Fibroblast of lung (primary cell): ENCODE results near the gene LRRC49. TPM values are rescaled to one million over a fixed set of nuclear protein-coding genes. Genes with fewer than 3 reads are reported as not detected.
"Not testable (repeated sequence)": the region's sequence is repeated elsewhere in the genome, so short reads cannot be mapped to it uniquely, and the experiment has no call there.

Experiments used
- DNase-seq, 2 donors: peaks; one replicate each; pipeline versions ENCODE4 v3.0.0 to v3.0.0-alpha.2; 2010; ENCODE audit warnings: low read depth in 2 of 2
- H2AFZ ChIP-seq: 2 replicates; pipeline ENCODE4 v1.5.1; 2012; ENCODE audit warnings: low read length, control low read depth, inconsistent platforms
- H3K27ac ChIP-seq: 2 replicates; pipeline ENCODE4 v1.5.1; 2011; ENCODE audit warnings: low read length, control low read depth; ENCODE audit not compliant: insufficient read depth
- H3K27me3 ChIP-seq: 2 replicates; pipeline ENCODE4 v1.5.1; 2011; ENCODE audit warnings: mild to moderate bottlenecking, low read length; ENCODE audit not compliant: control insufficient read depth, insufficient read depth
- H3K36me3 ChIP-seq: 2 replicates; pipeline ENCODE4 v1.5.1; 2011; ENCODE audit warnings: low read length; ENCODE audit not compliant: control insufficient read depth, insufficient read depth
- H3K4me1 ChIP-seq: 2 replicates; pipeline ENCODE4 v1.5.1; 2011; ENCODE audit warnings: low read length; ENCODE audit not compliant: control insufficient read depth, insufficient read depth; ENCODE audit errors: extremely low read depth
- H3K4me2 ChIP-seq: 2 replicates; pipeline ENCODE4 v1.5.1; 2011; ENCODE audit warnings: low read length, control low read depth; ENCODE audit not compliant: insufficient read depth; ENCODE audit errors: extremely low read depth
- H3K4me3 ChIP-seq, 4 experiments: fragments of 200-600 bp in 1 of 4; sonication (generic) in 1 of 4; replicated peaks in 1 of 4; 2 replicates each; pipeline ENCODE4 v1.5.1; 2011 to 2016; ENCODE audit warnings: low read length in 4 of 4, low read depth in 3 of 4, mild to moderate bottlenecking in 3 of 4, control low read depth in 2 of 4, inconsistent platforms in 1 of 4, mixed read lengths in 1 of 4; ENCODE audit not compliant: insufficient read depth in 1 of 4; ENCODE audit errors: control extremely low read depth in 1 of 4
- H3K79me2 ChIP-seq: 2 replicates; pipeline ENCODE4 v1.5.1; 2012; ENCODE audit warnings: mild to moderate bottlenecking, low read length, inconsistent platforms; ENCODE audit not compliant: control insufficient read depth, insufficient read depth
- H3K9ac ChIP-seq: 2 replicates; pipeline ENCODE4 v1.5.1; 2011; ENCODE audit warnings: mild to moderate bottlenecking, low read length, control low read depth; ENCODE audit not compliant: insufficient read depth
- H3K9me3 ChIP-seq: 2 replicates; pipeline ENCODE4 v1.5.1; 2012; ENCODE audit warnings: low read depth, low read length; ENCODE audit not compliant: control insufficient read depth, insufficient read depth
- H4K20me1 ChIP-seq: 2 replicates; pipeline ENCODE4 v1.5.1; 2011; ENCODE audit warnings: low read length; ENCODE audit not compliant: control insufficient read depth, insufficient read depth; ENCODE audit errors: extremely low read depth
- EZH2 ChIP-seq: IDR thresholded peaks from 2 replicates; pipeline ENCODE4 v1.5.1; 2012; ENCODE audit warnings: low read length, control low read depth, mild to moderate bottlenecking; ENCODE audit errors: missing control alignments
- polyA plus RNA-seq, 2 donors: library from polyadenylated mRNA; depleted of rRNA in 1 of 2; stranded (reverse) in 1 of 2; unstranded in 1 of 2; fragments of >200 nt; gene quantifications; 2 replicates each; pipeline ENCODE4 v1.2.1, GENCODE V29; 2011 to 2012; ENCODE audit warnings: missing spikeins in 1 of 2
- total RNA-seq: library from RNA; depleted of rRNA; stranded (reverse); fragments of >200 nt; gene quantifications from 2 replicates; pipeline ENCODE4 v1.2.1, GENCODE V29; 2014
- TF ChIP-seq, protein P1 (sequence below), 2 donors: IDR thresholded peaks in 1 of 2; conservative IDR thresholded peaks in 1 of 2; 1 replicate in 1 of 2; 2 replicates in 1 of 2; pipeline ENCODE4 v1.5.1; 2011 to 2012; ENCODE audit warnings: low read length in 2 of 2, control low read depth in 1 of 2, inconsistent platforms in 1 of 2, low read depth in 1 of 2, mild to moderate bottlenecking in 1 of 2

The LRRC49 gene
- total and polyA plus RNA-seq, 2 donors (not counting 1 experiment from before 2014, with no cell fraction given): 10.0 to 31.5 TPM

- Histone ChIP-seq H4K20me1 (no peaks in the 10 kb centered on the region), H3K9me3 (no peaks in the 10 kb centered on the region), H3K36me3 (no peaks in the 10 kb centered on the region), H3K79me2 (no peaks in the 10 kb centered on the region), H3K4me1 (peaks cover 2% of the 10 kb centered on the region), H3K9ac (no peak overlapping the region), H3K27me3 (no peaks in the 10 kb centered on the region), H3K4me3 (no peak overlapping the region), H2AFZ (no peak overlapping the region), H3K27ac (no peak overlapping the region), H3K4me2 (no peak overlapping the region)
- TF ChIP-seq, protein P1, sequence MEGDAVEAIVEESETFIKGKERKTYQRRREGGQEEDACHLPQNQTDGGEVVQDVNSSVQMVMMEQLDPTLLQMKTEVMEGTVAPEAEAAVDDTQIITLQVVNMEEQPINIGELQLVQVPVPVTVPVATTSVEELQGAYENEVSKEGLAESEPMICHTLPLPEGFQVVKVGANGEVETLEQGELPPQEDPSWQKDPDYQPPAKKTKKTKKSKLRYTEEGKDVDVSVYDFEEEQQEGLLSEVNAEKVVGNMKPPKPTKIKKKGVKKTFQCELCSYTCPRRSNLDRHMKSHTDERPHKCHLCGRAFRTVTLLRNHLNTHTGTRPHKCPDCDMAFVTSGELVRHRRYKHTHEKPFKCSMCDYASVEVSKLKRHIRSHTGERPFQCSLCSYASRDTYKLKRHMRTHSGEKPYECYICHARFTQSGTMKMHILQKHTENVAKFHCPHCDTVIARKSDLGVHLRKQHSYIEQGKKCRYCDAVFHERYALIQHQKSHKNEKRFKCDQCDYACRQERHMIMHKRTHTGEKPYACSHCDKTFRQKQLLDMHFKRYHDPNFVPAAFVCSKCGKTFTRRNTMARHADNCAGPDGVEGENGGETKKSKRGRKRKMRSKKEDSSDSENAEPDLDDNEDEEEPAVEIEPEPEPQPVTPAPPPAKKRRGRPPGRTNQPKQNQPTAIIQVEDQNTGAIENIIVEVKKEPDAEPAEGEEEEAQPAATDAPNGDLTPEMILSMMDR (conservative IDR thresholded peaks at IDR 0.05 in 1 of 2, IDR thresholded peaks at IDR 0.05 in 1 of 2; ENCODE audit: low read depth in 1 of 2, low read length in 2 of 2): no peak
- no peak for DNase-seq
These were observed 29.5 kb downstream of the LRRC49 start for GRCh38 chr15:70922119-70922518.

DNA sequence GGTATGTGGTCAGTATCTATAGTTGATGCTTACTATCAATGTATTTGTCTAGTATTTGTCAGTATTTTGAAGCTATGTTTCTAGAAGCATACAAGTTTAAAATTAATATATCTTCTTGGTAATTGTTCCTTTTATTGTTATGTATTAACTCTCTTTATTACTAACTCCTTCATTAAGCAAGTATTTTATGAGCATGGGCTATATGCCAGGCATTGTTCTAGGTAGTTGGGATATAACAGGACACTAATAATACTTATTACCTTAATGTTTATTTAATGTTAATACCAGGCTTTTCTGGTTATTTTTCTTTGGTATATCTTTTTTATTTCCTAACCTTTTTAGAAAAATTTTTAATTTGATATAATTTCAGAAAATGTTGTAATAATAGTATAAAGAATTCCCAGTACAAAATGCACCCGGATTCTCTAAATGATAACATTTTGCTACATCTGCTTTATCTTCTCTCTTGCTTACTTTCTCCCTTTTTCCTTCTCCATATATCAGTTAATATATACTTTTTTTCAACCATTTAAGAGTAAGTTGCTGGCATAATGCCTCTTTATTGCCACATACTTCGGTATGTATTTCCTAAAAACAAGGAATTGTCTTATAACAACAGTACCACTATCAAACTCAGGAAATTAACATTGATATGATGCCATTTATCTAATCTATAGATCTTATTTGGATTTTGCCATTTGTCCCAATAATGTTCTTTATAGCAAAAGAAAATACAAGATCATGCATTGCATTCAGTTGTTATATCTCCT, 30.9 kb downstream of the LRRC49 start:
- Histone ChIP-seq H3K36me3 (no peaks in the 10 kb centered on the region), H3K4me3 (no peak overlapping the region), H3K9ac (no peak overlapping the region), H3K27me3 (no peaks in the 10 kb centered on the region), H3K4me2 (no peak overlapping the region), H2AFZ (no peak overlapping the region), H3K4me1 (peaks cover 2% of the 10 kb centered on the region), H4K20me1 (no peaks in the 10 kb centered on the region), H3K79me2 (no peaks in the 10 kb centered on the region), H3K27ac (no peak overlapping the region), H3K9me3 (no peaks in the 10 kb centered on the region)
- TF ChIP-seq, protein P1 (conservative IDR thresholded peaks at IDR 0.05 in 1 of 2, IDR thresholded peaks at IDR 0.05 in 1 of 2; ENCODE audit: low read depth in 1 of 2, low read length in 2 of 2): no peak
- TF ChIP-seq EZH2: no peak
- DNase-seq: peak in 1 of 2 donors; percentile 58

DNA sequence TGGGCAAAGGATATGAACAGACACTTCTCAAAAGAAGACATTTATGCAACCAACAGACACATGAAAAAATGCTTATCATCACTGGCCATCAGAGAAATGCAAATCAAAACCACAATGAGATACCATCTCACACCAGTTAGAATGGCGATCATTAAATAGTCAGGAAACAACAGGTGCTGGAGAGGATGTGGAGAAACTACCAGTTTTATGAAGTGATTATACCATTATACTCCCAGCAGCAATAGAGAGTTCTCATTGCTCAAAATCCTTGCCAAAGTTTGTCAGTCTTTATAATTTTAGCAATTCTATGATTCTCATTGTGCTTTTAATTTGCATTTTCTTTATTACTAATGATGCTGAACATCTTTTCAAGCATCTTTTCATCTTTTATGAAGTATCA, 34.3 kb downstream of the LRRC49 start:
- not testable (repeated sequence) for H3K27me3 ChIP-seq, H3K79me2 ChIP-seq, H2AFZ ChIP-seq, H3K9ac ChIP-seq, H3K4me1 ChIP-seq, H4K20me1 ChIP-seq, H3K9me3 ChIP-seq, H3K27ac ChIP-seq, H3K4me2 ChIP-seq, H3K4me3 ChIP-seq, H3K36me3 ChIP-seq, DNase-seq
